ENCODE measurements around the gene MAP3K20. TPM values are rescaled to one million over a fixed set of nuclear protein-coding genes. Genes with fewer than 3 reads are reported as not detected.
A peak's percentile ranks its signal among the peaks of the same experiment; 100 is the strongest.

Gene MAP3K20
- total and polyA plus RNA-seq, 2 of the 8 experiments (the other 6 are each of a cell fraction or from before 2014, with no cell fraction given), result 3.1 to 11.1 TPM

DNA sequence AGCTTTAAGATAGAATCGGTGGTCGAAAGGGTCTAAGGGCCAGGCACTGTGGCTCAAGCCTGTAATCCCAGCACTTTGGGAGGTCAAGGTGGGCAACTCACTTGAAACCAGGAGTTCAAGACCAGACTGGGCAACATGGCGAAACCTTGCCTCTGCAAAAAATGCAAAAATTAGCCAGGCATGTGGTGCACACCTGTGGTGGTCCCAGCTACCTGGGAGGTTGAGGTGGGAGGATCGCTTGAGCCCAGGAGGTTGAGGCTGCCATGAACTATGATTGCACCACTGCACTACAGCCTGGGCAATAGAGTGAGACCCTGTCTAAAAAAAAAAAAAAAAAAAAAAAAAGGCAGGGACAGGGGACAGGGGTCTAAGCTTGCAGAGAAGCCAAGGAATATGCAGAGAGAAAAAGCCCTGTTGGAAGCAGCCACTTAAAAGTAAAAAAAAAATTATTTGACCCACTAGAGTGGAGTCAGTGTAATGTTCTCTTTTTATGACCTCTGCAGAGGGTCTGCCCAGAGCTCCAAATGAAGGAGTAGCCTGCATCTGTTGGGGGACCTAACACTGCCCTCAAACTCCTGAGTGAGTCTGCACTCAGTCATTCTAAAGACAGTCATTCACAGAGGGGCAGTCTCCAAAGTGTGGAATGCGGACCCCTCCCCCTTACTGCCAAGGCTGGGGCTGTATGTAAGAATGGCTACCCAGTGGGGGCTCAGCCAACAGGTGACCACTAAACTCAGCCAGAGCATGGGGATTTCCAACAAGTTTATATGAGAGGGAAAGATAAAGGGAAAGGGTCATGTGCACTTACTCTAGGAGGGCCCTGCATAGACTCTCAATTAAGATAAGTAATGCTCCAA, 160.5 kb downstream of the MAP3K20 start (continued):
- 0 out of 2 replicates have a peak, but pooled peaks have one; percentile 30 for TF ChIP-seq E2F6 (IDR thresholded peaks at IDR 0.05)
- no peak for TF ChIP-seq BACH1 (IDR thresholded peaks at IDR 0.05; ENCODE audit: low read length)
- TF ChIP-seq, protein P1, sequence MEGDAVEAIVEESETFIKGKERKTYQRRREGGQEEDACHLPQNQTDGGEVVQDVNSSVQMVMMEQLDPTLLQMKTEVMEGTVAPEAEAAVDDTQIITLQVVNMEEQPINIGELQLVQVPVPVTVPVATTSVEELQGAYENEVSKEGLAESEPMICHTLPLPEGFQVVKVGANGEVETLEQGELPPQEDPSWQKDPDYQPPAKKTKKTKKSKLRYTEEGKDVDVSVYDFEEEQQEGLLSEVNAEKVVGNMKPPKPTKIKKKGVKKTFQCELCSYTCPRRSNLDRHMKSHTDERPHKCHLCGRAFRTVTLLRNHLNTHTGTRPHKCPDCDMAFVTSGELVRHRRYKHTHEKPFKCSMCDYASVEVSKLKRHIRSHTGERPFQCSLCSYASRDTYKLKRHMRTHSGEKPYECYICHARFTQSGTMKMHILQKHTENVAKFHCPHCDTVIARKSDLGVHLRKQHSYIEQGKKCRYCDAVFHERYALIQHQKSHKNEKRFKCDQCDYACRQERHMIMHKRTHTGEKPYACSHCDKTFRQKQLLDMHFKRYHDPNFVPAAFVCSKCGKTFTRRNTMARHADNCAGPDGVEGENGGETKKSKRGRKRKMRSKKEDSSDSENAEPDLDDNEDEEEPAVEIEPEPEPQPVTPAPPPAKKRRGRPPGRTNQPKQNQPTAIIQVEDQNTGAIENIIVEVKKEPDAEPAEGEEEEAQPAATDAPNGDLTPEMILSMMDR (IDR thresholded peaks at IDR 0.05; ENCODE audit: control extremely low read depth in 1 of 3, insufficient read depth in 1 of 3, low read depth in 1 of 3, low read length in 3 of 3), result no peak
- no peak for TF ChIP-seq RFX5 (IDR thresholded peaks at IDR 0.05; ENCODE audit: borderline replicate concordance, low read depth, low read length)
- TF ChIP-seq HDAC2 (IDR thresholded peaks at IDR 0.05; ENCODE audit: borderline replicate concordance in 1 of 2, low read depth in 2 of 2, low read length in 2 of 2), result 0 out of 4 replicates have a peak, but pooled peaks of 1 of the 2 experiments have one; percentile 42
- no peak for TF ChIP-seq SP4 (IDR thresholded peaks at IDR 0.05; ENCODE audit: low read length)
- 0 out of 2 replicates have a peak, but pooled peaks have one; percentile 32 for TF ChIP-seq POU5F1 (IDR thresholded peaks at IDR 0.05; ENCODE audit: low read depth, low read length)
- TF ChIP-seq FOSL1 (IDR thresholded peaks at IDR 0.05; ENCODE audit: insufficient read depth, low read depth, low read length), result no peak
- TF ChIP-seq KDM1A (IDR thresholded peaks at IDR 0.05; ENCODE audit: borderline replicate concordance, low read length), result no peak
- TF ChIP-seq NRF1 (IDR thresholded peaks at IDR 0.05; ENCODE audit: low read depth, low read length), result no peak
- TF ChIP-seq, protein P2, sequence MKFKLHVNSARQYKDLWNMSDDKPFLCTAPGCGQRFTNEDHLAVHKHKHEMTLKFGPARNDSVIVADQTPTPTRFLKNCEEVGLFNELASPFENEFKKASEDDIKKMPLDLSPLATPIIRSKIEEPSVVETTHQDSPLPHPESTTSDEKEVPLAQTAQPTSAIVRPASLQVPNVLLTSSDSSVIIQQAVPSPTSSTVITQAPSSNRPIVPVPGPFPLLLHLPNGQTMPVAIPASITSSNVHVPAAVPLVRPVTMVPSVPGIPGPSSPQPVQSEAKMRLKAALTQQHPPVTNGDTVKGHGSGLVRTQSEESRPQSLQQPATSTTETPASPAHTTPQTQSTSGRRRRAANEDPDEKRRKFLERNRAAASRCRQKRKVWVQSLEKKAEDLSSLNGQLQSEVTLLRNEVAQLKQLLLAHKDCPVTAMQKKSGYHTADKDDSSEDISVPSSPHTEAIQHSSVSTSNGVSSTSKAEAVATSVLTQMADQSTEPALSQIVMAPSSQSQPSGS (IDR thresholded peaks at IDR 0.05; ENCODE audit: low read length), result no peak; the same call in 1 of the 2 replicates
- TF ChIP-seq RXRA (IDR thresholded peaks at IDR 0.05; ENCODE audit: insufficient read depth, low read depth, low read length), result no peak
- peak in 1 of 2 experiments; percentile 91; a peak in 2 of 3 replicates for TF ChIP-seq EP300 (IDR thresholded peaks at IDR 0.05; ENCODE audit: borderline replicate concordance in 1 of 2, low read depth in 2 of 2, low read length in 2 of 2)
- TF ChIP-seq POLR2AphosphoS5 (IDR thresholded peaks at IDR 0.05; ENCODE audit: low read depth, low read length), result 0 out of 2 replicates have a peak, but pooled peaks have one; percentile 33
- TF ChIP-seq CTBP2 (IDR thresholded peaks at IDR 0.05; ENCODE audit: borderline replicate concordance, insufficient read depth, insufficient read length, low read length), result peak; percentile 47
- no peak; the same call in 1 of the 2 replicates for TF ChIP-seq MAFK (IDR thresholded peaks at IDR 0.05; ENCODE audit: low read depth, low read length)
- no peak for TF ChIP-seq BRCA1 (IDR thresholded peaks at IDR 0.05; ENCODE audit: low read depth, low read length)

Data from H1 (cell line).